RCC 7860 (cell line): Measurements from ENCODE around the gene TAS1R2.

Experiments
- DNase-seq: peaks from one replicate; pipeline ENCODE4 v3.0.0-alpha.2; 2015; ENCODE audit warnings: low spot score
- FAIRE-seq: peaks from 2 replicates; lab custom pipeline; 2012; peaks lifted over from hg19 to GRCh38; lab: Jason Lieb, UNC

The TAS1R2 gene

DNA sequence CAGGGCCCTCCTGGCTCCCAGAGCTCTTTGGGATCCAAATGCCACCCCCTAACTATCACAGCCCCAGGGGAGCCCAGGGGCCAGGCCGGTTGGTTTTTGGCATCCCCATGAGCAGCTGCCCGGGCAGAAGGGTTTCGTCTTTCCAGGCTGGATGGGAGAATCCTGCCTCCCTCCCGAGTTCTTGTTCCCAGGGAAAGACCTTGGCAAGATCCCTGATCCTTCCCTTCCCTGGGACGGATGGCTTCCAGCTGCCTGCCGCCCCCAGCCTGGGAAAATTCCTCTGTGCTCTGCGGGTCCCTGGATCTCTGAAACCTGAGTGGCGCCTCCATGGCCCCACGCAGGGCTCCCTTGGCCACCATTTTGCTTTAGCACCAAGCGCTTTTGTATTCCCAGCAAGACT is 55.6 kb downstream of the TAS1R2 start:
- DNase-seq (no peak), FAIRE-seq (no peak)

DNA sequence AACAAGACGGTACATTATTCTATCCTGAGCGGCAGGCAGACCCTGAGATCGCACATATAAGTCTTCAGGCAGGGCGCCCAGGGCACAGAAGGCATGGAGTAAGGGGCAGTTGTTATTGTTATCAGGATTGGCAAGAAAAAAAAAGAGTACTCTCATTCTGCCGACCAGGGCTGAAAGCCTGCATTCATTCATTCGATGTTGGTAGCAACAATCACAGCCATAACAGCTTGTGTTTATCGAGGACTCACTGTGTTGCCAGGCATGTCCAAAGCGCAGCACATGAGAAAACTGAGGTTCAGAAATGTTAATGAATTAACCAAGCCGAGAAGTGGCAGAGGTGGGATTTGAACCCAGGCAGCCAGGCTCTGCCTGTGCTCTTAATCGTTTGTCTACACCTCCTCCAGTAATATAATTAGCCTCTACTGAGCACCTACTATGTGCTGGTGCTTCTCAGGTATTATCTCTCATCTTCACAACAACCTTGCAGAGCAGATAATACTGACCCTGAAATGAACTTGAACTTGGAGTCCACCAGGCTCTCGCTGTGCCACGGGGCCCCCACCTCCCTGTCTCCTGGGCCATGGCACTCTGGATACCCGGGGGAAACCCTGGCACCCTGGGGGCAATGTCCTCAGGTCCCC is 56.2 kb downstream of the TAS1R2 start:
- no peak for FAIRE-seq

GRCh38 chr1:18802231-18802630 is 57.2 kb downstream of the TAS1R2 start:
- no peak for DNase-seq
- FAIRE-seq, result no peak

More for the DNA sequence above, 56.2 kb downstream of the TAS1R2 start:
- DNase-seq, result no peak

GRCh38 chr1:18800258-18800657 is 59.2 kb downstream of the TAS1R2 start:
- no peak for DNase-seq
- FAIRE-seq, result no peak

- DNase-seq, result no peak
- FAIRE-seq, result no peak
Observed at GRCh38 chr1:18799454-18799853, 60.0 kb downstream of the TAS1R2 start.

GRCh38 chr1:18798946-18799345 is 60.5 kb downstream of the TAS1R2 start:
- DNase-seq (no peak), FAIRE-seq (no peak)

DNA sequence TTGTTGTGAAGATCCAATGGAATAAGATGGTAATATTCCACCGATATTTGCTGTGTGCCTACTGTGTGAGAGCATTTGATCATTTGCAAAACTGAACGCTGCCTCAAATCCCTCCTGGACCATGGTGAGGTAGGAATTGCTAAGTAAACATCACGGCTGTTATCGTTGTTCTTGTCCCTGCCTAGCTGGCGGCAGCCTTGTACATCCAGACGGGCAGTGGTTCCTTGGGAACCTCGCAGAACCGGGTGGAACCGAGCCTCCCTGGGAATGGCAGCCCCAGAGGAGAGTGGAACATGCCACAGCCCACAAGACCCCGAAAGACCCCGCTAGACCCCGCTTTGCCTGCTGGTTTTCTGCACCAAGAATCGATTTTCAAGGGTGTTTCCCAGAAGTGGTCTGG is 60.9 kb downstream of the TAS1R2 start:
- DNase-seq (no peak), FAIRE-seq (no peak)

- no peak for FAIRE-seq
- no peak for DNase-seq
Observed at GRCh38 chr1:18796950-18797349, 62.5 kb downstream of the TAS1R2 start.

- DNase-seq, result no peak
- FAIRE-seq, result no peak
Observed at GRCh38 chr1:18795002-18795689, 64.3 kb downstream of the TAS1R2 start.

GRCh38 chr1:18794561-18794960 is 64.9 kb downstream of the TAS1R2 start:
- DNase-seq (no peak), FAIRE-seq (no peak)

- no peak for DNase-seq
Observed at GRCh38 chr1:18794051-18794450, 65.4 kb downstream of the TAS1R2 start.

DNA sequence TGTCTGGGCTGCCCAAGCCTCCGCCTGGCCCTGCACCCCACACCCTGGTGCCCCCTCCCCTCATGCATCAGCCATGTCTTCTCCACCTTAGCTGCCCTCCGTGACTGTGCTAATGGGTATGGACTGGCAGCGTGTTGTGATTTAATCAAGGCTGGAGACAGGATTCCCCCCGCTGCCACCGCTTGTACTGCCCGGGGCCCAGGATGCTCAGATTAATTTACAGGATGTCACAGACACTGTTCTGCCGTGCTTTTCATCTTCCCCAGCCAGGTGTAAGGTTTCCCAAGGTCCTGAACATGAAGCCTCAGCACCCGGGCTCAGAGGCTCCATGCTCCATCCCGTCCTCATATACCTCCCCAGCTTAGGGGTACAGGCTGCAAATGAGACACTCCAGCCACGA is 66.3 kb downstream of the TAS1R2 start:
- no peak for FAIRE-seq
- no peak for DNase-seq

More at GRCh38 chr1:18794051-18794450, 65.4 kb downstream of the TAS1R2 start:
- no peak for FAIRE-seq

DNA sequence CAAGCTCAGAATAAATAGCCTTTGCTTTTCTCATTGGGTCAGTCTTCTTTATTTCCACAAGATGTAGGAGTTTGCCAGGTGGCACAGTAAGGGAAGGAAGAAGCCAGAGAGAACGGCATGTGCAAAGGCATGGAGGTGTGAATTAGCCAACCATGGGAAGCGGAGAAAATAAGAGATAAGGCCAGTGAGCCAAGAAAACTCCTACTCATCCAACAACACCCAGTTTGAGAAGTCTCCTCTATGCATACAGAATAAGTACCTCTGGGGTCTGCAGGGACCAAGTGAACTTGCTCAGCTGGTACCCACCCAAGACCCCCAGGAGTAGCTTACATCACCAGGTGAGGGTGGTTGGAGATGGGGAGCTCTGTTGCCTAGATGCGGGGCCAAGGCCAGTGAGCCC is 66.7 kb downstream of the TAS1R2 start:
- FAIRE-seq, result no peak
- DNase-seq, result no peak
